Renal pelvis (tissue), 12 donors: ENCODE results near the gene NOXA1. TPM values are rescaled to one million over a fixed set of nuclear protein-coding genes. Genes with fewer than 3 reads are reported as not detected.
A peak's percentile ranks its signal among the peaks of the same experiment; 100 is the strongest.
"Not testable (repeated sequence)": the region's sequence is repeated elsewhere in the genome, so short reads cannot be mapped to it uniquely, and the experiment has no call there.

Experiments
- DNase-seq: peaks from one replicate; pipeline ENCODE4 v3.0.0-alpha.2; 2013
- long read RNA-seq, 16 experiments: transcript quantifications; one replicate each; lab custom pipeline, GENCODE V29; 2026
- polyA plus RNA-seq, 3 donors: library from polyadenylated mRNA; unstranded; fragments of 120-200 nt; gene quantifications; one replicate each; pipeline ENCODE4 v1.2.1, GENCODE V29; 2013; ENCODE audit not compliant: insufficient read length in 3 of 3

The NOXA1 gene
- polyA plus RNA-seq = 10 to 100 TPM in 2 of 3 donors, 1 to 10 TPM in 1; 6.7 to 12.3 (median 10.7) TPM
- long read RNA-seq, donor 1 = 0 reads
- long read RNA-seq, donor 2 = 0 reads
- long read RNA-seq, donor 3 = 0 reads
- long read RNA-seq, donor 4 = 0 reads
- long read RNA-seq, donor 5 = 0 reads
- long read RNA-seq, donor 6 = 0 reads
- long read RNA-seq, donor 7 = 0 reads
- long read RNA-seq, donor 8 = 0 reads
- long read RNA-seq, donor 9 = 0 reads
- long read RNA-seq, donor 10 = 0 reads
- long read RNA-seq, donor 11 = 0 reads
- long read RNA-seq, donor 12, partial matches to known transcripts = 5 of 5 reads
- long read RNA-seq, donor 12, other reads (novel, unspliced or antisense) = 0 of 5 reads
- long read RNA-seq, donor 13, partial matches to known transcripts = 5 of 5 reads
- long read RNA-seq, donor 13, other reads (novel, unspliced or antisense) = 0 of 5 reads
- long read RNA-seq, donor 14 = 0 reads
- long read RNA-seq, donor 15 = 0 reads
- long read RNA-seq, donor 16 = 0 reads

GRCh38 chr9:137422604-137423513 lies at the start of gene NOXA1, which contains the start of gene EXD3:
Gene NOXA1, plus strand, starts transcription at chr9:137423393. Its CDS starts 137 bp downstream, at chr9:137423530.
Gene EXD3, minus strand, starts transcription at chr9:137423162. Its CDS starts 27,805 bp downstream, at chr9:137395357.
- peak; percentile 88 for DNase-seq

GRCh38 chr9:137373611-137373980 lies 49.6 kb upstream of the NOXA1 start:
- DNase-seq = no peak

GRCh38 chr9:137374131-137374845 lies 48.9 kb upstream of the NOXA1 start:
- no peak for DNase-seq

DNA sequence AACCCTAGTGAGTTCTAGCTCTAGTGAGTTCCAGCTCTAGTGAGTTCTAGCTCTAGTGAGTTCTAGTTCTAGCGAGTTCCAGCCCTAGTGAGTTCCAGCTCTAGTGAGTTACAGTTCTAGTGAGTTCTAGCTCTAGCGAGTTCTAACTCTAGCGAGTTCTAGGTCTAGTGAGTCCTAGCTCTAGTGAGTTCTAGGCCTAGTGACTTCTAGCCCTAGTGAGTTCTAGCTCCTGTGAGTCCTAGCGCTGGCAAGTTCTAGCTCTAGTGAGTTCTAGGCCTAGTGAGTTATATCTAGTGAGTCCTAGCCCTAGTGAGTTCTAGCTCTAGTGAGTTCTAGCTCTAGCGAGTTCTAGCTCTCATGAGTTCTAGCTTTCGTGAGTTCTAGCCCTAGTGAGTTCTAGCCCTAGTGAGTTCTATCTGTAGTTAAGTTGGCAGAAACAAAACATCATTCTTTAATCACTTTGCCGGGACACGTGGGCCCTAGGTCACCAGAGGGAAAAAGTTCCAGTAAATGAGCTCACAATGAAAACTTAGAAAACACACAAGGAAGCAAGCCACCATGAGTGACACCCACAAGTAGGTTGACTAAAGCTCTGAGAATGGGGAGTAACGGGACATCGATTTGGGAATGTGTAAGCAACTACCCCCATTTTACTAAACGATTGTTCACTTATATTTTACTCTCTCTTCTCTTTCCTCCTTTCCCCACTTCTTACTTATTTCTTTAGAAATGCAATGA lies 47.7 kb upstream of the NOXA1 start:
- DNase-seq = no peak

GRCh38 chr9:137376386-137376785 lies 46.8 kb upstream of the NOXA1 start:
- no peak for DNase-seq

GRCh38 chr9:137378688-137379410 lies 44.3 kb upstream of the NOXA1 start:
- not testable (repeated sequence) for DNase-seq

GRCh38 chr9:137379761-137380161 lies 43.4 kb upstream of the NOXA1 start:
- no peak for DNase-seq

GRCh38 chr9:137380171-137380570 lies 43.0 kb upstream of the NOXA1 start:
- DNase-seq = no peak

DNA sequence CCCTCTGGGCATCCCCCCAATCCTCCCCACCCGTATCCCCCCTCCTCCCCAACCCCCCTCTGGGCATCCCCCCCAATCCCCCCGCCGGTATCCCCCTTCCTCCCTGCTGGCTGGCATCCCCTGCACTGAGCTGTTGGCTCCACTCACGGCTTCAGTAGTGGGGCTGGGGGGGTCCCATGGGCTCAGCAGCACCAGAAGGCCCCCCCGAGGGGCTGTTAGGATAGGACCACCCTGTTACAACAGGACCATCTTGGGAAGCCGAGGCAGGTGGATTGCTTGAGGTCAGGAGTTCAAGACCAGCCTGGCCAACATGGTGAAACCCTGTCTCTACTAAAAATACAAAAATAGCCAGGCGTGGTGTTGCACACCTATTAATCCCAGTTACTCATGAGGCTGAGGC lies 42.6 kb upstream of the NOXA1 start:
- DNase-seq = no peak

DNA sequence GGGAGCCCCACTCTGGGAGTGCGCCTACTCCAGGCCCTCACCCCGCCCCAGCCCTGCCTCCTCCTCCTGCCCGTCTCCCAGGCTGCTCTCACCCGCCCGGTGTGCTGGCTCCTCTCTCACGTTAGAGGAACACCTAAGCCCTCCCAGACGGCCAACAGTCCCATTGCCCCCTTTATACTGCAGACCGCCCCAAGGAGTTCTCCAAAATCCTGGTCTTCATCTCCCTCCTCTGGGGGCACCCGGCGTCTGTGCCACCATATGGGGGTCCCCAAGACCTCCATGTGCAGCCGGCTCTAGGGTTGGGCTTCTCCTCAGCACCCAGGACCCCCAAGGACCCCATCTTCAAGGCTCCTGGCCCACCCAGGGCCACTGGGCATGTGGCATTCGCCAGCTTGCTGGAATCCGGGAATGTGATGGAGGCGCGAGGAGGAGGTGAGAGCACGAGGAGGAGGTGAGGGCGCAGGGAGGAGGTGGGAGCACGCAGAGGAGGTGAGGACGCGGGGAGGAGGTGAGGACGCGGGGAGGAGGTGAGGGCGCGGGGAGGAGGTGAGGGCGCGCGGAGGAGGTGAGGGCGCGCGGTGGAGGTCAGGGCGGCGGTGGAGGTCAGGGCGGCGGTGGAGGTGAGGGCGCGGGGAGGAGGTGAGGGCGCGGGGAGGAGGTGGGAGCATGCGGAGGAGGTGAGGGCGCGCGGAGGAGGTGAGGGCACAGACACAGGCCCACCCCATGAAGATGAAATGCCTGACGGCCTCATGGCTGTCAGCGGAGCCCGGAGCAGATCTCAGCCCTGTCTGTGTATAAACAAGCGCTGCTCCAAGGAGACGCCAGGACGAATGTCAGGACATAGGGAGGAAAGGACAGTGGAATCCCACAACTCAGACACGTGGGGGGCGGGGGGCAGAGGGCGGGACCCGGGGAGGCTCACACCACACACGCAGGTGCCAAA lies 41.4 kb upstream of the NOXA1 start:
- DNase-seq = no peak

GRCh38 chr9:137382444-137383080 lies 40.6 kb upstream of the NOXA1 start:
- DNase-seq = no peak

GRCh38 chr9:137383081-137383783 lies 40.0 kb upstream of the NOXA1 start:
- DNase-seq = no peak

DNA sequence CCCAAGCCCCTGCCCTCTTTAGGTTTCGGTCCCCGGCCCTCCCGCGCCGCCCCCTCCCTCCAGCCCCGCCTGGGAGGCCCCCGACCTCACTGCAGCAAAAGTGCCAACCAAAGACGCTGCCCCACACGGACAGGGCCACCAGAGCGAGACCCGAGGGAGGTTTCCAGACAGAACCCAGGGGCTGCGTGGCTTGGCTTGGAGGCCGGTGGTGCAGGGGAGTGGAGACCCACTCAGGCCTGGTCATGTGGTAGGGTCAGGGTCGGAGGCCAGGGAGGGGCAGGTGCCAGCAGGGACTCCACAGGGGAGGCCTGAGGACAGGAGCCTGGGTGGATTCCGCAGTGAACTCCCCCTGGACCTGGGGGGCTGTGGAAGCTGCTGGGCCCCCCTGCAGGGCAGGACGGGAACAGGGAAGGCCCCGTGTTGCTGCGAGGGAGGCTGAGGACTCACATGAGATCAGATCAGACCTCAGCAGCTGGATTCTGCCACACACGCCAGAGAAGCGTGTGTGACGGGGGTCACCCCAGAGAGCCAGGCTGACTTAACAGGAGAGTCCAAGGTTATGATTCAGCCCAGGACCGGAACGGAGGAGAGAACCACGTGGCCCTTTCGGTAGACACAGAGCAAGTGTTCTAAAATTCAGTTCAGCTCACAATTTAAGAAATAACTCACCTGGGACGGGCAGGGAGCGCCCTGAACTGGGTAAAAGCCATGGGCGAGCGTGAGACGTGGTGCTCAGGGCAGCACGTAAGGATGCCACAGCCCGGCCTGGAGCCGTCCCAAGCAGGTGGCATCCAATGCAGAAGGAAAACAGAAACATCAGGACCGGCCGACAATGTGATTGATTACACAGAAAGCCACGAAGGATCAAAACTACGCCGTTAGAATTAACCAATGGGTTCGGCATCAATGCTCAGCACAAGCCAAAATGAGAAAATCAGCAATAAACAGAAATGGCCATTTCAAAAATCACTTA lies 39.1 kb upstream of the NOXA1 start:
- no peak for DNase-seq

DNA sequence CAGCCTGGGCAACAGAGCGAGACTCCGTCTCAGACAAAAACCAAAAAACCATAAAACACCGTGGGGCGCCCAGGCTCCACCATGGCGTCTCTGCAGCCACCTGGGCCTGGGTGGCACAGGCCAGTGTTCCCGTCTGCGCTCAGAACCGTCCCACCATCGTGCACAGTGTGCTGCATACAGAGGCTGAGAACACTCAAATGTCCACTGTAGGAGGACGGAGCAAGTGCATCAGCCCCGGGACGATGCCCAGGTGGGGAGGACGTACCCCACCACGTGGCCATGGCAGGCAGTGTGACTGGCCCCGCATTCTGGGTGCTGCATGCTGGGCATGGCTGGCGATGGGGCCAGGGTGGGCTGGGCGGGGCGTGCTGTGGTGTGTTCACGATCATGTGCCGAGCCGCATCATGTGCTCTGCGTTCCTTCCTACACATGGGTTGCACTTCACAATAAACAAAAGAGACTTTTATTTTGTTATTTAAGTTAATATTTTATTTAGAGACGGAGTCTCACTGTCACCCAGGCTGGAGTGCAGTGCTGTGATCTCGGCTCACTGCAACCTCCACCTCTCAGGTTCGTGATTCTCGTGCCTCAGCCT lies 38.0 kb upstream of the NOXA1 start:
- DNase-seq = no peak

DNA sequence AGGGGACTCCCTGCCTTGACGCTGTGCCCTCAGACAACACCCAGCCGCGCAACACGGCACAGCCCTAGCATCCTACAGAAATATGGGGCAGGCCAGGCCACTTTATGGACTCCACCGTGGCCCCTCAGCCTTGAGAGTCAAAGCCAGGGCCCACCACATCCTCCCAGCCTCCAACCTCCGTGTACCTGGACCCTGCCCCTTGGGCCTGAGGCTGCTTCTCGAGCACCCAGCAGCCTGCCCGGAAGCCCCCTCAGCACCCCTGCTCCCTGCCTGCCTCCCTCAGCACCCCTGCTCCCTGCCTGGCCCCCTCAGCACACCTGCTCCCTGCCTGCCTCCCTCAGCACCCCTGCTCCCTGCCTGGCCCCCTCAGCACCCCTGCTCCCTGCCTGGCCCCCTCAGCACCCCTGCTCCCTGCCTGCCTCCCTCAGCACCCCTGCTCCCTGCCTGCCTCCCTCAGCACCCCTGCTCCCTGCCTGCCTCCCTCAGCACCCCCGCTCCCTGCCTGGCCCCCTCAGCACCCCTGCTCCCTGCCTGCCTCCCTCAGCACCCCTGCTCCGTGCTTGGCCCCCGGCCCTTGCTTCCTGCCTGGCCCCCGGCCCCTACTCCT lies 36.6 kb upstream of the NOXA1 start:
- DNase-seq = not testable (repeated sequence)
